GM23338 (cell line): Measurements from ENCODE around the gene RNF214.

Experiments
- CREB1 ChIP-seq: fragments of 250-450 bp; sonication (Bioruptor Pico); IDR thresholded peaks from 2 replicates; pipeline ENCODE4 v1.5.0; 2020; ENCODE audit warnings: low read depth, mild to moderate bottlenecking, moderate library complexity
- CTCF ChIP-seq, 2 experiments: fragments of 200-600 bp in 1 of 2; sonication (generic) in 1 of 2; conservative IDR thresholded peaks; 2 replicates each; pipeline versions ENCODE4 v1.5.1 to v1.6.1; 2016 to 2017; ENCODE audit warnings: antibody characterized with exemption in 2 of 2, low read depth in 2 of 2, mild to moderate bottlenecking in 2 of 2, moderate library complexity in 1 of 2
- ETS1 ChIP-seq: IDR thresholded peaks from 2 replicates; pipeline ENCODE4 v1.6.1; 2016; ENCODE audit warnings: antibody characterized with exemption
- EZH2 ChIP-seq: fragments of 200-600 bp; sonication (generic); IDR thresholded peaks from one replicate; pipeline ENCODE4 v1.8.0; 2017; ENCODE audit warnings: antibody characterized with exemption, mild to moderate bottlenecking, low read depth; ENCODE audit not compliant: unreplicated experiment
- EZH2phosphoT487 ChIP-seq: fragments of 200-600 bp; sonication (generic); IDR thresholded peaks from one replicate; pipeline ENCODE4 v1.8.1; 2018; ENCODE audit warnings: antibody characterized with exemption; ENCODE audit not compliant: unreplicated experiment
- JUNB ChIP-seq: IDR thresholded peaks from one replicate; pipeline ENCODE4 v1.6.1; 2016; ENCODE audit warnings: antibody characterized with exemption; ENCODE audit not compliant: unreplicated experiment
- NANOG ChIP-seq: IDR thresholded peaks from 2 replicates; pipeline ENCODE4 v1.6.1; 2016; ENCODE audit warnings: antibody characterized with exemption, borderline replicate concordance
- POLR2AphosphoS5 ChIP-seq: IDR thresholded peaks from 2 replicates; pipeline ENCODE4 v1.6.1; 2016; ENCODE audit warnings: antibody characterized with exemption, low read depth
- REST ChIP-seq: IDR thresholded peaks from one replicate; pipeline ENCODE4 v1.6.1; 2018; ENCODE audit warnings: antibody characterized with exemption; ENCODE audit not compliant: unreplicated experiment
- STAT1 ChIP-seq: IDR thresholded peaks from one replicate; pipeline ENCODE4 v1.6.1; 2016; ENCODE audit warnings: antibody characterized with exemption; ENCODE audit not compliant: unreplicated experiment
- ZNF114 ChIP-seq: fragments of 250-450 bp; sonication (Bioruptor Pico); IDR thresholded peaks from 2 replicates; pipeline ENCODE4 v1.5.0; 2020; ENCODE audit warnings: mild to moderate bottlenecking, moderate library complexity
- ZNF462 ChIP-seq: fragments of 250-450 bp; sonication (Bioruptor Pico); IDR thresholded peaks from 2 replicates; pipeline ENCODE4 v1.5.0; 2020; ENCODE audit warnings: mild to moderate bottlenecking, moderate library complexity

- TF ChIP-seq JUNB (no peak), CTCF (conservative IDR thresholded peaks at IDR 0.05; ENCODE audit: low read depth in 2 of 2) (no peak), EZH2phosphoT487 (no peak), REST (no peak), STAT1 (no peak), EZH2 (no peak), ETS1 (no peak), CREB1 (no peak), POLR2AphosphoS5 (no peak), NANOG (no peak), ZNF462 (no peak), ZNF114 (CRISPR knock-in tag) (no peak)
These were observed 30.7 kb upstream of the RNF214 start for GRCh38 chr11:117201658-117202305.
